Keratinocyte (primary cell): Measurements from ENCODE around the gene CYB561.

Experiments
- CTCF ChIP-seq, 3 experiments: IDR thresholded peaks in 1 of 3; conservative IDR thresholded peaks in 1 of 3; optimal IDR thresholded peaks in 1 of 3; 2 replicates in 2 of 3; 3 replicates in 1 of 3; pipeline versions ENCODE3 to v1.5.1; 2011; ENCODE audit warnings: low read length in 3 of 3, mild to moderate bottlenecking in 3 of 3, moderate library complexity in 2 of 3, control low read depth in 1 of 3, inconsistent platforms in 1 of 3; ENCODE audit not compliant: insufficient read depth in 2 of 3; ENCODE audit errors: extremely low read depth in 1 of 3
- EZH2 ChIP-seq: IDR thresholded peaks from one replicate; pipeline ENCODE4 v1.6.1; 2012; ENCODE audit warnings: inconsistent platforms, mild to moderate bottlenecking, low read length, moderate library complexity

- TF ChIP-seq CTCF (optimal IDR thresholded peaks at IDR 0.05 in 1 of 3, IDR thresholded peaks at IDR 0.05 in 1 of 3, conservative IDR thresholded peaks at IDR 0.05 in 1 of 3; ENCODE audit: extremely low read depth in 1 of 3, insufficient read depth in 2 of 3, low read length in 3 of 3), result no peak
- TF ChIP-seq EZH2, result no peak
Observed at GRCh38 chr17:63439687-63440086, 6.4 kb downstream of the CYB561 start.
